GM23338 (cell line): Measurements from ENCODE around the gene RLN2.
"Not testable (repeated sequence)": the region's sequence is repeated elsewhere in the genome, so short reads cannot be mapped to it uniquely, and the experiment has no call there.

ENCODE experiments used
- CREB1 ChIP-seq: fragments of 250-450 bp; sonication (Bioruptor Pico); IDR thresholded peaks from 2 replicates; pipeline ENCODE4 v1.5.0; 2020; ENCODE audit warnings: low read depth, mild to moderate bottlenecking, moderate library complexity
- EZH2 ChIP-seq: fragments of 200-600 bp; sonication (generic); IDR thresholded peaks from one replicate; pipeline ENCODE4 v1.8.0; 2017; ENCODE audit warnings: antibody characterized with exemption, mild to moderate bottlenecking, low read depth; ENCODE audit not compliant: unreplicated experiment
- EZH2phosphoT487 ChIP-seq: fragments of 200-600 bp; sonication (generic); IDR thresholded peaks from one replicate; pipeline ENCODE4 v1.8.1; 2018; ENCODE audit warnings: antibody characterized with exemption; ENCODE audit not compliant: unreplicated experiment
- JUNB ChIP-seq: IDR thresholded peaks from one replicate; pipeline ENCODE4 v1.6.1; 2016; ENCODE audit warnings: antibody characterized with exemption; ENCODE audit not compliant: unreplicated experiment
- NANOG ChIP-seq: IDR thresholded peaks from 2 replicates; pipeline ENCODE4 v1.6.1; 2016; ENCODE audit warnings: antibody characterized with exemption, borderline replicate concordance
- POLR2AphosphoS5 ChIP-seq: IDR thresholded peaks from 2 replicates; pipeline ENCODE4 v1.6.1; 2016; ENCODE audit warnings: antibody characterized with exemption, low read depth
- REST ChIP-seq: IDR thresholded peaks from one replicate; pipeline ENCODE4 v1.6.1; 2018; ENCODE audit warnings: antibody characterized with exemption; ENCODE audit not compliant: unreplicated experiment
- STAT1 ChIP-seq: IDR thresholded peaks from one replicate; pipeline ENCODE4 v1.6.1; 2016; ENCODE audit warnings: antibody characterized with exemption; ENCODE audit not compliant: unreplicated experiment
- ZNF114 ChIP-seq: fragments of 250-450 bp; sonication (Bioruptor Pico); IDR thresholded peaks from 2 replicates; pipeline ENCODE4 v1.5.0; 2020; ENCODE audit warnings: mild to moderate bottlenecking, moderate library complexity
- ZNF331 ChIP-seq: fragments of 250-450 bp; sonication (Bioruptor Pico); IDR thresholded peaks from 2 replicates; pipeline ENCODE4 v1.5.0; 2020; ENCODE audit warnings: low read depth, mild to moderate bottlenecking, moderate library complexity
- TF ChIP-seq, protein P1 (sequence below), 2 experiments: fragments of 200-600 bp in 1 of 2; sonication (generic) in 1 of 2; conservative IDR thresholded peaks; 2 replicates each; pipeline versions ENCODE4 v1.5.1 to v1.6.1; 2016 to 2017; ENCODE audit warnings: antibody characterized with exemption in 2 of 2, low read depth in 2 of 2, mild to moderate bottlenecking in 2 of 2, moderate library complexity in 1 of 2
- TF ChIP-seq, protein P2 (sequence below): IDR thresholded peaks from 2 replicates; pipeline ENCODE4 v1.6.1; 2016; ENCODE audit warnings: antibody characterized with exemption

GRCh38 chr9:5338992-5339981, 34.8 kb upstream of the RLN2 start, which contains the start of gene RLN1:
- TF ChIP-seq, protein P1, sequence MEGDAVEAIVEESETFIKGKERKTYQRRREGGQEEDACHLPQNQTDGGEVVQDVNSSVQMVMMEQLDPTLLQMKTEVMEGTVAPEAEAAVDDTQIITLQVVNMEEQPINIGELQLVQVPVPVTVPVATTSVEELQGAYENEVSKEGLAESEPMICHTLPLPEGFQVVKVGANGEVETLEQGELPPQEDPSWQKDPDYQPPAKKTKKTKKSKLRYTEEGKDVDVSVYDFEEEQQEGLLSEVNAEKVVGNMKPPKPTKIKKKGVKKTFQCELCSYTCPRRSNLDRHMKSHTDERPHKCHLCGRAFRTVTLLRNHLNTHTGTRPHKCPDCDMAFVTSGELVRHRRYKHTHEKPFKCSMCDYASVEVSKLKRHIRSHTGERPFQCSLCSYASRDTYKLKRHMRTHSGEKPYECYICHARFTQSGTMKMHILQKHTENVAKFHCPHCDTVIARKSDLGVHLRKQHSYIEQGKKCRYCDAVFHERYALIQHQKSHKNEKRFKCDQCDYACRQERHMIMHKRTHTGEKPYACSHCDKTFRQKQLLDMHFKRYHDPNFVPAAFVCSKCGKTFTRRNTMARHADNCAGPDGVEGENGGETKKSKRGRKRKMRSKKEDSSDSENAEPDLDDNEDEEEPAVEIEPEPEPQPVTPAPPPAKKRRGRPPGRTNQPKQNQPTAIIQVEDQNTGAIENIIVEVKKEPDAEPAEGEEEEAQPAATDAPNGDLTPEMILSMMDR (conservative IDR thresholded peaks at IDR 0.05; ENCODE audit: low read depth in 2 of 2), result not testable (repeated sequence)
- not testable (repeated sequence) for TF ChIP-seq EZH2; POLR2AphosphoS5; REST; EZH2phosphoT487; JUNB; CREB1 (CRISPR knock-in tag); ZNF331 (CRISPR knock-in tag); STAT1; NANOG; ZNF114 (CRISPR knock-in tag)
- TF ChIP-seq, protein P2, sequence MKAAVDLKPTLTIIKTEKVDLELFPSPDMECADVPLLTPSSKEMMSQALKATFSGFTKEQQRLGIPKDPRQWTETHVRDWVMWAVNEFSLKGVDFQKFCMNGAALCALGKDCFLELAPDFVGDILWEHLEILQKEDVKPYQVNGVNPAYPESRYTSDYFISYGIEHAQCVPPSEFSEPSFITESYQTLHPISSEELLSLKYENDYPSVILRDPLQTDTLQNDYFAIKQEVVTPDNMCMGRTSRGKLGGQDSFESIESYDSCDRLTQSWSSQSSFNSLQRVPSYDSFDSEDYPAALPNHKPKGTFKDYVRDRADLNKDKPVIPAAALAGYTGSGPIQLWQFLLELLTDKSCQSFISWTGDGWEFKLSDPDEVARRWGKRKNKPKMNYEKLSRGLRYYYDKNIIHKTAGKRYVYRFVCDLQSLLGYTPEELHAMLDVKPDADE, result not testable (repeated sequence)
